NCI-H2081 treated with DMSO at 0.1 percent for 48 hours (cell line): ENCODE data around the gene DAPK1.

Source experiments
- DNase-seq: peaks from one replicate; lab custom pipeline; 2025; lab: John Stamatoyannopoulos, UW

The DAPK1 gene

GRCh38 chr9:87613265-87614111 is 115.8 kb downstream of the DAPK1 start:
- DNase-seq: no peak

- DNase-seq: no peak
Measured at GRCh38 chr9:87614397-87614796, 116.7 kb downstream of the DAPK1 start.

GRCh38 chr9:87615136-87615535 is 117.5 kb downstream of the DAPK1 start:
- DNase-seq: no peak

- no peak for DNase-seq
Measured at GRCh38 chr9:87615547-87616148, 118.0 kb downstream of the DAPK1 start.

DNA sequence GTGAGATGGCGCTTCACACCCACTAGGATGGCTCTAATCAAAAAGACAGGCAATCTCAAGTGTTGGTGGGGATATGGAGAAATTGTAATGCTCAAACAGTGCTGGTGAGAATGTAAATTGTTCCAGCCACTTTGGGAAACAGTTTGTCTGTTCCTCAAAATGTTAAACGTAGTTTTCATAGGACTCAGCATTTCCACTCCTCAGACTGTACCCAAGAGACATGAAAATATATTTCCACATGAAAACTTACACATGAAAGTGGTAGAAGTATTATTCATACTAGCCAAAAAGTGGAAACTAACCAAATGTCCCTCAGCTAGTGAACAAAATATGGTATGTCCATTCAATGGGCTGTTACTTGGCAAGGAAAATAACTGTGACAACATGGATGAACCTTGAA is 120.6 kb downstream of the DAPK1 start:
- DNase-seq: no peak

DNA sequence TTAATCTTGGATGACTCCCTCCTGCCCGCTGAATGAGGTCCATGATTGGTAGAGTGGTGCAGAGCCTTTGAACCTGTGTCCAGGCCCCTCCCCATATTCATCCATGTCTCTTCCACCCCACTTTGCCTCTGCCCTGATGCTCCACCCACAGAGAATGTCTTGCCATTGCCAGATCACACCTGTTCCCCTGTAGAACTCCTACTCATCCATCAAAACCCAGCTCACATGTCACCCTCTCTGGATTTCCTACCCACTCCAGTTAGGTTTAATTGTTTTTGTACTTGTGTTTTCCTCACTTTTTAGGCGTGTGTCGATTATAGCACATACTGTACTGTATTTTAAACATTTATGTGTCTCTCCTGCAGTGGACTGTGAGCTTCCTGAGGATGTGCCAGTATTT is 121.3 kb downstream of the DAPK1 start:
- DNase-seq: no peak

GRCh38 chr9:87619346-87619745 is 121.7 kb downstream of the DAPK1 start:
- DNase-seq: no peak

DNA sequence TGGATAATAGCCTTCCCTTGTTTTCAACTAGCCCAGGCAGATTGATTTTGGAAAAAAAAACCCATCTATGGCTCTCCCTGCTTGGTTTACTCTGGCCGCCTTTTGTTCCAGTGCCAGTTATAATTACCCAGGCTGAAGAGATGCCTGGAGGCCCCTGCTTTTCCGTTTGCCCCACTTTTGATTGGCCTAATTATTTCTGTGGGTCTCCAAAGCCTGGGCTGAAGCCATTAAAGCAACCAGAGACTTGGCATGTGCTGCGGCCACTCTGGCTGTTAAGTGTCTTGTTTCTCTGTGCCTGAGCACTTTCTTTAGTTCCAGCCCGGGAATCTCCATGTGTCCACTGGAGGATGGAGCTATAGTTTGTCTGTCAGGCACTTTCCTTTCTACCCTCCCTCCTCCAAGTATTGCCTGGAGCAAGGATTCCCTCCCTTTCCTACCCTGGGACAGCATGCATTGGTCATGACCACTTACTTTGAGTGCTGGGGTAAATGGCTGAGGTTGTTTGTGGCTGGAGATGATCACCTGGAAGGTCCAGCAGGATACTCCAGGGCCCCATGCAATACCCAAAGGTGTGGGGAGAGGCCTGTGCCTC is 123.2 kb downstream of the DAPK1 start:
- DNase-seq: no peak

DNA sequence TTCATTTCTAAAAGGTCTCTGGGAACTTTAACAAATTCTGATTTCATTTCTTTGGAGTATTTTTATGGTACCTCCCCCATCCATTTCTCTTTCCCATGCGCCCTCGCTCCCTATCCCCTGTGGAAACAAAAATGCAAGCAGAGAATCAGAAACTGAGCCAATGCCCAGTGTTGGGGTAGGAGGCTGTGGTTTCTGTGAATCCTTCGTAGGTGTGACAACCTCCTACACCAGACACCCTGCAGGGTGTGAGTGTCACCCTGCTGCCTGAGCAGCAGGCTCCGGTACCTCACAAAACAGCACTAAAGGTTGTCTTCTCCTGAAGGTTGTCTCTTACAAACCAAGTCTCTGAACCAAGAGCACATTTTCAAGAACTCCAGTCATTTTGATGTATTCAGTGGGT is 124.4 kb downstream of the DAPK1 start:
- no peak for DNase-seq

DNA sequence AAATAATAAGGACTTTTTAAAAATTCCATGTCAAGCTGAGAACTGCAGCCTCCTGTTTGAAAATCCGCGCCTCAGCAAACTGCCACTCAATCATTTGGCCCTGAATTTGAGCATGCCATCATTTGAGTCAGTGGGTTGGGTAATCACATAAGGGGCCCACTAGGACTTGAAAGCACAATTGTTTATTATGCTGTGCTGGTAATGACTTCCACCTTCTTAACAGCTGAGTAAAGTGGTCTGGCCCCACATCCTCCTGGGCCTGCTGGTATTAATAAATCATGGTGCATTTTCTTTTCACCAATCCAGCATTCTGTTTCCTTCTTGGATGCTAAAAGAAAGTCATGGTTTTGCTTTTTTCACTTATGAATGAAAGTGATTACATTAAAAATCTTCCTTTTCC is 125.3 kb downstream of the DAPK1 start:
- no peak for DNase-seq

GRCh38 chr9:87628346-87628745 is 130.7 kb downstream of the DAPK1 start:
- DNase-seq: no peak

DNA sequence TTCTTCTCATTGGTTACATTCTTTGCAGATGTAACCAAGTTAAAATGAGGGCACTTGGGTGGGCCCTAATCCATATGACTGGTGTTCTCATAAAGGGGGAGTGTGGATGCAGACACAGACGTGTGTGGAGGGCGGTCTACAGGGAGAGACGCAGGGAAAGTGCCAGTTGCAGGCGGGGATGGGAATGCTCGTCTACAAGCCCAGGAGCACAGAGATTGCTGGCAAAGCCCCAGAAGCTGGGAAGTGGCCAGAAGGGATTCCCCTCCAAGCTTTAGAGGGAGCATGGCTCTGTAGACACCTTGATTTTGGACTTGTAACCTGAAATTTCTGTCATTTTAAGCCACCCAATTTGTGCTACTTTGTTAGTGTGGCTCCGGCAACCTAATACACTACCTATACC is 131.4 kb downstream of the DAPK1 start:
- DNase-seq: no peak

DNA sequence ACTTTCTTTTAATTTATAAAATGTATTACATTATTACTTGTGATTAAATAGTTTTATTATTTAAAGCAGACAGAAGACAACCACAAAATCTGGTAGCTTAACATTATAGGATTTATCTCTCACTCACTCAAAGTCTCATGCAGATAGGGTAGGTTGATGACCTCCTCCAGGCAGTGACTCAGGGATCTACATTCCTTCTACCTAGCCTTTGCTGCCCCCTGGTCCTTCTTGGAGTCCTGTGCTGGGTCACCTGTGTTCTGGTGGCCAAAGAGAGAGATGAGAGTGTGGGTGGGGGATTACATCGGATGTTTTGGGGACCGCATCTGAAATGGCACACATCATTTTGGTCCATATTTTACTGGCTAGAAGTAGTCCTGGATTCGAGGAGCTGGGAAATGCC is 132.6 kb downstream of the DAPK1 start:
- DNase-seq: no peak

GRCh38 chr9:87630846-87631245 is 133.2 kb downstream of the DAPK1 start:
- no peak for DNase-seq

GRCh38 chr9:87635656-87636501 is 138.2 kb downstream of the DAPK1 start:
- DNase-seq: no peak

GRCh38 chr9:87638292-87638691 is 140.6 kb downstream of the DAPK1 start:
- DNase-seq: no peak

GRCh38 chr9:87639949-87640348 is 142.3 kb downstream of the DAPK1 start:
- DNase-seq: no peak

GRCh38 chr9:87640385-87640795 is 142.7 kb downstream of the DAPK1 start:
- DNase-seq: peak; percentile 57

DNA sequence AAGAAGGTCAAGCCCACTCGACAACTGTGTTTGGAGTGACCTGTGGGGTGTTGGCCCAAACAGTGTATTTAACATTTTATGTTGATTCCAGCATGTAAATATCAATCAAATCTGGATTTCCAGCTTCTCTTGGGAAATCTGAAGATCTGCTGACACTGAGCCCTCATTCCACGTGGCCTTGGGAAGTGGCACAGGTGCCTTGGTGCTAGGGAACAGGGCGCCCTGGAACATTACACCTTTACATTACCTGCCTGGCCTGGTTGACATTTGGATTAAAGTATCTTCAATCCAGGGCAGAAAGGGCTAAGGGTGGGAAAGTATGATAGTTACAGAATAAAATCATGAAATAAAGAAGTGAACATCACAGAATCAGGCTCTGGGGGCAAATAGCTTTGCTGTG is 143.4 kb downstream of the DAPK1 start:
- no peak for DNase-seq

DNA sequence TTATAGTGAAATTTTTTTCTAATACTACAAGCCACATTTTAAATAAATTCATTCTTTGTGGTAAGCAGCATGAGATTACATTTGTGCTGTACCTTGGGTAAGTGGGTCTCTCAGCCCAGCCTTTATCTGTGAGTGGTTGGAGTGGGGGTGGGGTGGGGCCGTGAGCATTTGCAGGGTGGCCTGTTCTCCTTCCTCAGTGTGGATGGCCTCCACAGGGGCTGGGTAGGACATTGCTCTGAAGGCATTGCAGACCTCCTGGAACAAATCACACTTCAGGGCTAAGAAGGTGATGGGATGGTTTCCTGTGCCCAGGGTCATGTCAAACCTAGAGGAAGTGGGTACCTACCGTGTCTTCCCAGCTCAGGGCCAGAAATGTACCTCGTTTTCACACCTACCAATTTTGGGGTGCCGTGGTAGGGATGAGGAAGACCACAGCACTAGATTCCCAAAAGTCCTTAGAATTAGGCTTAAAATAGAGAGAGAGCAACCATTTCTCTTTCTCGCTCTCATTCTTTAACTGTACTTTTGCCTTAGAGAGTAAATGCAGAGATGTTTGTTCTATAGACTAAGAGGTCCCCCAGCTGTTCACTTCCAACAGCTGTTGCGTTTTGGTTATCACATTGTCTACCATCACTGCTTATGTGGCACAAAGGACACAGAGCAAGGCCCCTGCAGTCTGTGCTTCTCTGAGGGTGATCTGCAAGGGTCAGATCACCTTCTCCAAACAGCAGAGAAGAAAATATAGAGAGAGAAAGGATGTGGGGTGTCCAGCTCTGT is 144.9 kb downstream of the DAPK1 start:
- no peak for DNase-seq

DNA sequence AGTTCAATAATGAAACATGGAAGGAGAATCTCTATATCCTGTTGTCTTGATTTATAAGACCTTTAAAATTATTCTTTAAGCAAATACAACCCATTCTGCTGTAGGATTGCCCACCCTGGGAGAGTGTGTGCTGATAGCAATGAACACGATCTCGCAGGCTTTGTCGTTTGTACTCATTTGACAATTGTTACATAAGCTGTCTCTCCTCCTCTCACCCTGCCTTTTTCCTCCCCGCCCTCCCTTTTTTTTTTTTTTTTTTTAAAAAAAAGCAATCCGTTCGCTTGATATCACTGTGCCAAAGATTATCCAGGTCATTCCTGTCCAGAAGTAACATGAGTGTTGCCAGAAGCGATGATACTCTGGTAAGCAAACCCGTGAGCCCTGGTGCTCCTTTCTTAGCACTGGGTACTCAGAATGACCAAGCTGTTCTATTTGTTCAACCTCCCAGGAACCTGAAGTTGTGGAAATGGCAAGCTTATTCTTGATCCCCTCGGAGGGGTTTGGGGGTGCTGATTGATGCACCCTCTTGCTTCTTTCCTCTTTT is 145.5 kb downstream of the DAPK1 start:
- no peak for DNase-seq
